ENCODE measurements around the gene FCHSD2.
"Not testable (repeated sequence)": the region's sequence is repeated elsewhere in the genome, so short reads cannot be mapped to it uniquely, and the experiment has no call there.

FCHSD2 gene

DNA sequence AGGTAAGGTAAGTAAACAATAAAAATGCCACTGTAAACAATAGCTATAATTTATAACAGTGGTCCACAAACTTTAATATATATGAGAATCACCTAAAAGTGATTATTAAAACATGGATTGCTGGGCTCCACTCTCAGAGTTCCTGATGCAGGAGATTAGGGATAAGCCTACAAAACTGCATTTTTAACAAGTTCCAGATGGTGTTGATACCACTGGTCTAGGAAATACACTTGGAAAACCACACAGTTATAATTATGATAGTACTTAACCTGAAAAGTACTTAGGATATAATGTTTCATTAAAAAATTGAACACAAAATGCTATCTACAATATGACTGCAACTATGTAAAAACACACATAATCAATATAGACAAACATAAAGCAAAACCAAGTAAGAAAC is 20.4 kb downstream of the FCHSD2 start:
- no peak for DNase-seq (ENCODE audit: low spot score)

DNA sequence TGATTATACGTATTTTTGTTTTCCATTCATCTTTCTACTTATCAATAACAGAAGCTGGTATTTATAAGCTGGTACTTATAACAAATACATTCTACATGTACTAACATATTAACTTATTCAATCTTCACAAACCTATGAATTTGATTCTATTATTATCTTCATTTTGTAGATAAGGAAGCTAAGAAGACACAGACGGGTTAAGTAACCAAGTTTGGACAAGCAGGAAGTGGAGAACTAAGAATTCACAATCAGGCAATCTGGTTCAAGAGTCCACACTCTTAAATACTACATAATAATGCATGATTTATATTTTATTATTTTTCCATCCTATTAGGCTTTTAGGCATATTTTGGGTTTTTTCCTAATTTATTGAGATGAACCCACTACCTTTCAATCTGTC is 25.0 kb downstream of the FCHSD2 start:
- DNase-seq (ENCODE audit: low spot score) = no peak

DNA sequence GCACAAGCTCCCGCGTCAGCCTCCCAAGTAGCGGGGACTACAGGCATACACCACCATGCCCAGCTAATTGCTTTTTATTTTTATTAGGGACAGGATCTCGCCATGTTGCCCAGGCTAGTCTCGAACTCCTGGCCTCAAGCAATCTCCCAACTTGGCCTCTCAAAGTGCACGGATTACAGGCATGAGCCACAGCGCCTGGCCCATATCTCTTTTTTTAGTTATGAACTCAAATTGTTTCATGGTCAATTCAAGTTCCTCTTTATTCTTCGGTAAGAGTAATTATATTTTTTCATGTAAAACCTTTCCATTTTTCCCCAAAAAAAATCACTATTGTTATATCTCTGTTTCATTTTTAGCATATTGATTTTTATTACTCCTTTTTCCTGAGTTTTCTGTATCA is 25.5 kb downstream of the FCHSD2 start:
- no peak for DNase-seq (ENCODE audit: low spot score)

DNA sequence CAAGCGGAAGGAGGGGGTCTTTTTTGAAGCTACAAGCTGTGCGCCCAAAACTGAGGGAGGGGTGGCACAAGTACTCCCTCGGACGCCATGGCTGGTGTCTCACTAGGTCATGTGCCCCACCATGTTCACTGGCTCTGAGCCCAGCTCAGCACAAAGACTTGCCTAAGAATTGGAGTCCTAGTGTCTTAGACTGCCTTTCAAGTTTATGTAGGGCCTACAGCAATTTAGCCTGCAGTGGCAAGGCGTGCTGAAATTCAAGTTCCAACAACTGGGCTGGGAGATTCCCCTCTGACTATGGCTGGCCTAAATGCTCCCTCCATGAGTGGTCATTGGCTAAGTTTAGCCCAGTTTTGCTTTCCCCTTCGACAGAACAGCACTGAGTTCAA is 27.3 kb downstream of the FCHSD2 start:
- DNase-seq (ENCODE audit: low spot score) = no peak

DNA sequence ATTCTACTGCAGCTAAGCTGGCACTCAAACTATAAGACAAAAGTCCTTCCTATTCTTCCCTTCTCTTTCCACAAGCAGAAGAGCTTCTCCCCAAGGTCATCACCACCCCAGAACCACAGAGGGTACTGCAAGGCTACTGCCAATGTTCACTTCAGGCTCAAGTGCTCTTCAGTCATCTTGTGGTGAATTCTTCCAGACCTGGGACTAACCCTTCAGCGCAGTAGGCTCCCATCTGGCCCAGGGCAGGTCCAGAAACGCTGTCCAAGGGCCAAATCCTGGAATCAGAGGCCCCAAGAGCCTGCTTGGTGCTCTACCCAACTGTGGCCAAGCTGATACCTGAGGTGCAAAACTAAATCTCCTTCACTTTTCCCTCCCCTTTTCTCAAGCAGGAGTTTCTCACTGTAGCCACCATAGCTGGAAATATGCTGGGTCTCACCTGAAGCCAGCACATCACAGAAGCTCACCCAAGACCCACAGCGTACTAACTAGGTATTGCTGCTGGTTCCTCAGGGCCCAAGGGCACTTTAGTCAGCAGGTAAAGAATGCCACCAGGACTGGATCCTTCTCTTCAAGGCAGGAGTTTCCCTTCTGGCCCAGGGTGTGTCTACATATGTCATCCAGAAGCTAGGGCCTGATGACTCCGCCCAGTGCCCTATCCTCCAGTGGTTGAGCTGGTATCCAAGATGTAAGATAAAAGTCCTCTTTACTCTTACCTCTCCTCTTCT is 27.8 kb downstream of the FCHSD2 start:
- no peak for DNase-seq (ENCODE audit: low spot score)

DNA sequence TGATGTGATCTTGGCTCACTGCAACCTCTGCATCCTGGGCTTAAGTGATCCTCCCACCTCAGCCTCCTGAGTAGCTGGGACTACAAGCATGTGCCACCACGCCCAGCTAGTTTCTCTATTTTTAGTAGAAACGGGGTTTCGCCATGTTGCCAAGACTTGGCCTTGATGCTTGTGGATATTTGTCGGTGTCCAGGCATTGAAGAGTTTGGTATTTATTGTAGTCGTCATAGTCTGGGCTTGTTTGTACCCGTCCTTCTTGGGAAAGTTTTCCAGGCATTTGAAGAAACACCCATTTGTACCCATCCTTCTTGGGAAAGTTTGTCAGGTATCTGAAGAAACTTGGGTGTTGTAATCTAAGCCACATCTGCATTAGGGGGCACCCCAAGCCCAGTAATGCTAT is 28.7 kb downstream of the FCHSD2 start:
- DNase-seq (ENCODE audit: low spot score) = no peak

DNA sequence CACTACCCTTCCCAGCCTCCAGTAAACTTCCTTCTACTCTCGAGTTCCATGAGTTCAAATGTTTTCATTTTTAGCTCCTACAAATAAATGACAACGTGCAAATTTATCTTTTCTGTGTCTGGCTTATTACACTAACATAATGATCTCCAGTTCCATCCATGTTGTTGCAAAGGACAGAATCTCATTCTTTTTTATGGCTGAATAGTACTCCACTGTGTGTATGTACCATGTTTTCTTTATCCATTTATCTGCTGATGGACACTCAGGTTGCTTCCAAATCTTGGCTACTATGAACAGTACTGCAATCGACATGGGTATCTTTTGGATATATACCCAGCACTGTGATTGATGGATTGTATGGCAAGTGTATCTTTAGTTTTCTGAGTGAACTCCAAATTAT is 34.5 kb downstream of the FCHSD2 start:
- DNase-seq (ENCODE audit: low spot score) = no peak

DNA sequence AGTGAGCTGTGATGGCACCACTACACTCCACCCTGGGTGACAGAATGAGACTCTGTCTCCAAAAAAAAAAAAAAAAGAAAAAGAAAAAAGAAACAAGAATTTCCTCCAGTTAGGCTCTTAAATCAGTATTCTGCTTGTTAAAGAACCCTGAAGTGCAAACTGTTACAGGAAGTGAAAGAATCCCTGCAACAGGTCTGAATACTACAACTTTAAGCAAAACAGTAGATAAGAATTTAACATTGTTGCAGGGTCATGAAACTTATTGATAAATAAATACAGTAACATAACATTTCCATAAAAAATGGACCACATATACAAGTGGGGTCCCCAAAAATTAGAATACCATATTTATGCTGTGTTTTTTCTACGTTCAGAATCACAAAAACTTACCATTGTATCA is 35.8 kb downstream of the FCHSD2 start:
- no peak for DNase-seq (ENCODE audit: low spot score)

DNA sequence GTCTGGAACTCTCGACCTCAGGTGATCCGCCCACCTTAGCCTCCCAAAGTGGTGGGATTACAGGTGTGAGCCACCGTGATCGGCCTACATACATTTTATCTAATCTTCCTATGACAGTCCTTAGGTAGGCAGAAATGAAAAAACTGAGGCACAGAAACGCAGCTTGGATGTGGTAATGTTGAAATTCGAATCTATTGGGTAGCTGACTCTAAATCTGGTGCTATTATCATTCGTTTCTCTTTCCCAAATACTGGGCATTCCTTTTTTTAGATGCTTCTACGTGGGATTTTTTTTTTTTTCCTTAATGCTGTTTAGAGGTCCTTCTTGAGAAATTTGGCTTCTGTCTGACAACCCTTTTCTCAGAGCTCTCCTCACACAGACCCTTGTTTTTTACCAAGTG is 41.5 kb downstream of the FCHSD2 start:
- no peak for DNase-seq (ENCODE audit: low spot score)

DNA sequence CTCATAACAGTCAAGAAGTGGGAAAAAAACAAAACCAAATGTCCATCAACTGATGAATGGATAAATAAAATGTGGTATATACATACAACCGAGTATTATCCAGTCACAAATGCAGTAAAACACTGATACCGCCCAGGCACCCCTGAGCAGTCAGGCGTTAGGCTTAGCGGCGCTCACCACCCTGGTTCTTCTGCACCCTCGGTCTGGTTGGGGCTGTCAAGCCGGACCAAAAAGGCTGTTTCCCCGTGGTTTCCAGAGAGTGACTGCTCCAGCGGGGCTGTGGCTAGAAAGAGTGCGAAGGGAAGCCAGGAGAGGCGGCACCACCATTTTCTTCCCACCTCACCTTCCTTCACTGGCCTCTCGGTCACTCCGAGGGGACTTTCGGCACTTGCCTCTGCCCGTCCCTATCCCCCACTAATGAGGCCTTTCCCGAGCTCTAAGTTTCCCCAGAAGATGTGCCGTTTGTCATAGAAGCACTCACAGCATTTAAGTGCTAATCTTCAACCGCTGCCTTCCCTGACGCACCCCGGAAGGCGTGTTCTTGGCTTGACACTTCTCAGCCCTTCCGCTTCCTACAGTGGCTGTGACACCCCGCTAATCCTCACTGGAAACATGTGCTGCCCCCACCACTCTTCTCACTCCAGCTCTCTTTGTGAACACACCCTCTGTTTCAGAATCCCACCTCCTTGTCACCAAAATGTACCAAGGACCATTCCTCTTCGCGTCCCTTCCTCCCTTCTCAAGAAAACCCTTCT is 42.4 kb downstream of the FCHSD2 start:
- no peak for DNase-seq (ENCODE audit: low spot score)

DNA sequence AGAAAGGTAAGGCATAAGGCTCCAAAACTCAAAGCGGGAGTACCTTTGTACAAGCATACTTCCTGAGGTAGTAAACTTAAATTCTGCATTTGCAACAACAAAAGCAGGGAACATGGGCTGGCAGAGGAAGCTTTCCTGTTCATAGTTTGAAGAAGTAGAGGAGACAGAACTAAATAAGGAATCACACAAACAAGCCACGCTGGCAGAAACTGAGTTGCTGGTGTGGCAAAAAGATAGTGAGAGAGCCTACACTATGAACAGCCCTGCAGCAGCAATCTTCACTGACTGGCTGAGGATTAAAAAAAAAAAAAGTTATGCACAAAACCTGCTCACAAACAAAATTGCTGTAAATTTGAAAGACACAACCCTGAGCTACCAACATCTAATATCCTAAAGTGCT is 46.5 kb downstream of the FCHSD2 start:
- no peak for DNase-seq (ENCODE audit: low spot score)

DNA sequence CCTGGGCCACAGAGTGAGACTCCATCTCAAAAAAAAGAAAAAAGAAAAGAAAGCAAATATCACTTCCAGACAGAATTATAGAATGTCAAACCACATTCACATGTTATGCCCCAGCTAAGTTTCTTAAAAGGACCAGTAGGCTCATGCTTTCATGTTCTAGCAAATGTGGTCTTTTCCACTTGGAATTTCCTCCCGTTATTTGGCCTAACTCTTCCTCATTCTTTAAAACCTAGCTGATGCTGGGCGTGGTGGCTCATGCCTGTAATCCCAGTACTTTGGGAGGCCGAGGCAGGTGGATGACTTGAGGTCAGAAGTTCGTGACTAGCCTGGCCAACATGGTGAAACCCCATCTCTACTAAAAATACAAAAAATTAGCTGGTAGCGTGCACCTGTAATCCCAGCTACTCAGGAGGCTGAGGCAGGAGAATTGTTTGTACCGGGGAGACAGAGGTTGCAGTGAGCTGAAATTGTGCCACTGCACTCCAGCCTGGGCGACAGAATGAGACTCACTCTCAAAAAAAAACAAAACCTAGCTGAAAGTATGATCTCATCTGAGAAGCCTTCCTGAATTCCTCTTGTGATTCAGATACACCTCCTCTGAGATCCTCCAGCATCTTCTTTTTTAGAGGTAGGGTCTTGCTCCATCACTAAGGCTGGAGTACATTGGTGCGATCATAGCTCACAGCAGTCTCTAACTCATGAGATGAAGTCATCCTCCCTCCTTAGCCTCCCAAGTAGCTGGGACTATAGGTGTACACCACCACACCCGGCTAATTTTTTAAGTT is 50.4 kb downstream of the FCHSD2 start:
- DNase-seq (ENCODE audit: low spot score) = no peak

DNA sequence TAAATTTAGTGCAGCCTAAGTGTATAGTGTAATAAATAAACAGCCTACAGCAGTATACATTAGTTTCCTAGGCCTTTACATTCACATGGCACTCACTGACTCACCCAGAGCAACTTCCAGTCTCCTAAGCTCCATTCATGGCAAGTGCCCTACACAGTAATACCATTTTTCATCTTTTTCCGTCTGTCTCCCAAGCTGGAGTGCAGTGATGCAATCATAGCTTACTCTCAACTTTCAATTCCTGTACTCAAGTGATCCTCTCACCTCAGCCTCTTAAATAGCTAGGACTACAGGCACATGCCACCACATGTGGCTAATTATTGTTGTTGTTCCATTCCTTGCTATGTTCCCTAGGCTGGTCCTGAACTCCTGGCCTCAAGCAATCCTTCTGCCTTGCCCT is 54.4 kb downstream of the FCHSD2 start:
- no peak for DNase-seq (ENCODE audit: low spot score)

DNA sequence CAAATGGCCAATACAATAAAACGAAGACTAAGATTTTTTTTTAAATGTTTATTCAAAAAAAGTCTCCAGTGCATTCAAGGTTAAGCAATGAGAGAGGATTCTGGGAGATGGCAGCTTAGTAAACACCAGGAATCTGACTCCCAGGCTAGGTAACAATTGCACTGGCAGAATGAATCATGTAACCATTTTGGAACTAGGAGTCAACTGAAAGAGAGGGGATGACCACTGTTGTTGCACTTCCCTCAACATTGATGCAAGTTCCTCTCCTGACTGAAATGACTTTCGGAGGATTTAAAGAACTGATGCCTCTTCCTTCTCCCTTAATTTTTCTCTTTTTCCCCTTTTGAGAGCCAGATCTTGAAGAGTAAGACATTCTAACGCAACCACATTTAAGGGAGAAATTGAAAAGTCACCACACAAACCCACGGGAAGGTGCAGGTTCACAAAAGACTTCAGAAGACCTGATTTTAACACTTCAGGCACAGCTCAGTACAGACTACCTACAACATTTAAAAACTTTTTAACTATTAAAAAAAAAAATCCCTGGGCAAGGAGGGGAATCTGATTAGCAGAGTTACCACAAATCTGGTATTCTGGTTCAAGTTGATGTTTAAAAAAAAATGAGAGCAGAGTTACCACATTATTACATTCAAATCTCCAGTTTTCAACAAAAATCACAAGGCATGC is 56.8 kb downstream of the FCHSD2 start:
- DNase-seq (ENCODE audit: low spot score) = no peak

DNA sequence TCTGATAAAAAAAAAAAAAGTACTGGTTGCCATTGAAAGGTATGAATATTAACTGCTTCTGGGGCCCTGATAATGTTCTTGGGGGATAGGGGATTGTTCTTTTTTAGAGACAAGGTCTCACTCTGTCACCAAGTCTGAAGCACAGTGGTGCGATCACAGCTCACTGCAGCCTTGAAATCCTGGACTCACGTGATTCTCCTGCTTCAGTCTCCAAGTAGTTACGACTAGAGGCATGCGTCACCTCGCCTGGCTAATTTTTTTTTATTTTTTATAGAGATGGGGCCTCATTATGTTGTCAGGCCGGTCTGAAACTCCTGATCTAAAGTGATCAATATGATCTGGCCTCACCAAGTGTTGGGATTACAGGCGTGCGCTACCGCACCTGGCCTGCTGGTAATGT is 63.5 kb downstream of the FCHSD2 start:
- DNase-seq (ENCODE audit: low spot score) = no peak

DNA sequence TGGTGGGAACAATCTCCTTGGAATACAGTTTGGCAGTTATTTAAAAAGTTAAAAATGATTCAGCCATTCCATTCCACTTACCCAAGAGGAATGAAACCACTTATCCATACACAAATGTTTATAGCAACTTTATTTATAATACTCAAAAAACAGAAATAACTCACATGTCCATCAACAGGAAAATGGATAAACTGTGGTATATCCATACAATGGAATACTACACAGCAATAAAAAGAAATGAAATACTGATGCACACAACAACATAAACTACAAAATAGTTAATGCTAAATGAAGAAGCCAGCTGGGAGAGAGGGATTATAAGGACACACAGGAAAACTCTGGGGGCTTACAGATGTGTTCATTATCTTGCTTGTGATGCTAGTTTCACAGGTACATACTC is 64.7 kb downstream of the FCHSD2 start:
- DNase-seq (ENCODE audit: low spot score) = no peak

DNA sequence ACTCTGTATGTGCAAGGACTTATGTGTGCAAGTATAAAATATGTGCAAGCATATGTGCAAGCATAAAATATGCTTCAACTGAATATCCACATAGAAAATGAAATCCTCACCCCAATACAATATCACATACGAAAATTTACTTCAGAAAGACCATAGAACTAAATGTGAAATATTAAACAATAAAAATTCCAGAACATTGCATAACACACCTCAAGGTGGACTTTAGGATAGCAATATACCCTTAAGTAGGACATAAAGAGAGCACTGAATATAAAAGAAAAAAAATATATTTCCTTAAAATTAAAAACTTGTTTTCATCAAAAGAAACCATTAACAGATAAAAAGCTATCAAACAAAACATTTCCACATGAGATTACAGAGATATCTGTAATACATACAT is 67.8 kb downstream of the FCHSD2 start:
- DNase-seq (ENCODE audit: low spot score) = no peak

DNA sequence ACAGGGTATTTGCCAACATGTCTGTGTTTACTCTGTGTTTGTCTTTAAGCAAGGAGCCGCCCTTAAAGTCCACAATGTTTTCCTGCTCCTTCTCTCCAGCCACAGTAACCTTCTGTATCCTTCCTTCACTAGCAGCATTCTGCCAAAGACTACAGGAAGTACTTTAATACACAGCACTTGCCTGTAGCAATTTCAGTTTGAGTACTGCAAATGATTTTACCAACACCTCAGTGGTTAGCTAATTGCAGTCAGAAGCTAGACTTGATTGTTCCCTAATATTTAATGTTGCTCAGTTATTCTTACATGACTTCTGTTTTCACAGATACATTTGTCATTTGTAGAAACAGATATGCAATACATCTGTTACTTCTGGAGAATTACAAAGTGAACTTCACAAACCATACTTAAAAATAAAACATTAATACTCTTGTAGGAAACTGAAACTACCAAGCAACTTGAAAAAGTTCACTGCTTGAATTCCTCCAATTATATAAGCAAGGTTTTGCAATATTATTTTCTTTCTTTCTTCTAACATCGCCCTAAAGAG is 69.1 kb downstream of the FCHSD2 start:
- peak; percentile 34 for DNase-seq (ENCODE audit: low spot score)

DNA sequence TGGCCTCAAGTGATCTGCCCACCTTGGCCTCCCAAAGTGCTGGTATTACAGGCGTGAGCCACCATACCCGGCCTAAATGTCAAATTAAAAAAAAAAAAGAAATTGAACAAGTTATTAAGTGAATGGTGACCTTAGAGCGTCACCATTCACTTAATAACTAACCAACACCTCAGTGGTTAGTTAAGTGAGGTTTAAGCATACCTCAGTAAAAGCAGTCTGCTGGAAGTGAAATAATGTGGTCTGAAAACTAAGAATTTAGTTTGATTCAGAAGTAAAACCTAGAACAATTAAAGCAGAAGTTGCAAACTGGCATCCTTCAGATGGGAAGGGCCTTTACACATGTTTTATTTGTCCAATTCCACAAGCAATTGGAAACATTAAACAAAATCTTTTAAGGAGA is 71.5 kb downstream of the FCHSD2 start:
- DNase-seq (ENCODE audit: low spot score) = no peak

DNA sequence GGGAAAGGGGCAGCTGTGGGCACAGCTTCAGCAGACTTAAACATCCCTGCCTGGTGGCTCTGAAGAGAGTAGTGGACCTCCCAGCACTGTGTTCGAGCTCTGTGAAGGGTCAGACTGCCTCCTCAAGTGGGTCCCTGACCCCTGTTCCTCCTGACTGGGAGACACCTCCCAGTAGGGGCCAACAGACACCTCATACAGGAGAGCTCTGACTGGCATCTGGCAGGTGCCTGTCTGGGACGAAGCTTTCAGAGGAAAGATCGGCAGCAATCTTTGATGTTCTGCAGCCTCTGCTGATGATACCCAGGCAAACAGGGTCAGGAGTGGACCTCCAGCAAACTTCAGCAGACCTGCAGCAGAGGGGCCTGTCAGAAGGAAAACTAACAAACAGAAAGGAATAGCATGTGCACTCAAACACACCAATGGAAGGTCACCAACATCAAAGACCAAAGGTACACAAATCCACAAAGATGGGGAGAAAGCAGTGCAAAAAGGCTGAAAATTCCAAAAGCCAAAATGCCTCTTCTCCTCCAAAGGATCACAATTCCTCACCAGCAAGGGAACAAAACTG is 80.2 kb downstream of the FCHSD2 start:
- not testable (repeated sequence) for DNase-seq (ENCODE audit: low spot score)

DNA sequence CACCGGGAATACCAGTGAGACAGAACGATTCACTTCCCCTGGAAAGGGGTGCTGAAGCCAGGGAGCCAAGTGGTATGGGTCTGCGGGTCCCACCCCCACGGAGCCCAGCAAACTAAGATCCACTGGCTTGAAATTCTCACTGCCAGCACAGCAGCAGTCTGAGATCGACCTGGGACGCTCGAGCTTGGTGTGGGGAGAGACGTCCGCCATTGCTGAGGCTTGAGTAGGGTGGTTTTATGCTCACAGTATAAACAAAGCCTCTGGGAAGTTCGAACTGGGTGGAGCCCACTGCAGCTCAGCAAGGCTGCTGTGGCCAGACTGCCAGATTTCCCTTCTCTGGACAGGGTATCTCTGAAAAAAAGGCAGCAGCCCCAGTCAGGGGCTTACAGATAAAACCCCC is 80.7 kb downstream of the FCHSD2 start:
- DNase-seq (ENCODE audit: low spot score) = not testable (repeated sequence)

DNA sequence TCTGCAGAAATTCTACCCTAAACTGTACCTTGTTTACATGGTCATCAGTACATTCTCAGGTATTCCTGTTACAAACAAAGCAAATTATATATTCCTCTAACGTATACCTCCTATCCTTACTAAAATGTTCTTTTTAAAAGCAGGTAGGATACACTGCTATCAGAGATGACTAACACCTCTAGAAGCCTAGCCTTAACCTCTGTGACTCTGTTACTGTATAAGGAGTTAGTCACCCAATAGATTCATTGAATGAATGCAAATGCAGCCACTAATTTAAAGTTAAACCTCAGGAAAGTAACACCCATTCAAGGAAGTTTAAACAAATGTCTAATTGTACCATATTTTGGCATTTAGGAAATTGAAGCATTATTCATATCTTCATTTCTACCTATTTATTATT is 82.2 kb downstream of the FCHSD2 start:
- no peak for DNase-seq (ENCODE audit: low spot score)
